IMR-90 (cell line): ENCODE measurements around the gene BRCA2. TPM values are rescaled to one million over a fixed set of nuclear protein-coding genes. Genes with fewer than 3 reads are reported as not detected.

Experiments
- ATAC-seq: fragments of 200-7000 bp; cut with Tn5 transposase; 2 replicates; pipeline ENCODE4 v1.9.1; 2020; ENCODE audit warnings: low read depth, mild to moderate bottlenecking, moderate library complexity
- BruUV-seq: library from RNA; stranded (reverse); fragments of 400-500 nt; replicated peaks from 2 replicates; lab custom pipeline; 2021; lab: Mats Ljungman, UMichigan
- CTCF ChIA-PET: fragments of 300-600 bp; formaldehyde crosslinking; extraction: SDS; loops from one replicate; lab custom pipeline; 2021; ENCODE audit warnings: antibody characterized with exemption; lab: Yijun Ruan, JAX
- POLR2A ChIA-PET: fragments of 300-600 bp; sonication (Branson Sonifier 250); formaldehyde crosslinking; loops from one replicate; lab custom pipeline; 2022; ENCODE audit warnings: antibody characterized with exemption; ENCODE audit not compliant: unreplicated experiment; lab: Charles Lee
- DNase-seq: peaks from one replicate; pipeline ENCODE4 v3.0.0; 2013
- H2AFZ ChIP-seq: replicated peaks from 2 replicates; pipeline ENCODE3; 2013; ENCODE audit warnings: low read length, mild to moderate bottlenecking; ENCODE audit not compliant: poor library complexity
- H2AK5ac ChIP-seq: 2 replicates; pipeline ENCODE4 v1.6.1; 2013; ENCODE audit warnings: low read depth, low read length, inconsistent platforms
- H2AK9ac ChIP-seq: replicated peaks from 2 replicates; pipeline ENCODE3; 2013; ENCODE audit warnings: mild to moderate bottlenecking, low read depth, low read length, moderate library complexity; ENCODE audit not compliant: poor library complexity
- H2BK120ac ChIP-seq: 2 replicates; pipeline ENCODE4 v1.6.1; 2013; ENCODE audit warnings: low read depth, low read length, inconsistent platforms
- H2BK15ac ChIP-seq: 3 replicates; pipeline ENCODE4 v1.6.1; 2013; ENCODE audit warnings: low read depth, low read length, inconsistent platforms
- H2BK20ac ChIP-seq: 2 replicates; pipeline ENCODE4 v1.6.1; 2013; ENCODE audit warnings: low read depth, mild to moderate bottlenecking, inconsistent platforms, low read length, moderate library complexity
- H2BK5ac ChIP-seq: 2 replicates; pipeline ENCODE4 v1.6.1; 2013; ENCODE audit warnings: mild to moderate bottlenecking, low read depth, low read length, inconsistent platforms; ENCODE audit not compliant: poor library complexity, severe bottlenecking
- H3K14ac ChIP-seq: replicated peaks from 2 replicates; pipeline ENCODE4 v1.6.1; 2013; ENCODE audit warnings: low read depth, low read length, inconsistent platforms
- H3K18ac ChIP-seq: 2 replicates; pipeline ENCODE4 v1.6.1; 2013; ENCODE audit warnings: low read depth, low read length, control low read depth
- H3K23ac ChIP-seq: 2 replicates; pipeline ENCODE4 v1.6.1; 2013; ENCODE audit warnings: low read depth, low read length, inconsistent platforms
- H3K27ac ChIP-seq: 2 replicates; pipeline ENCODE4 v1.5.1; 2013; ENCODE audit warnings: mild to moderate bottlenecking, control low read depth, low read length; ENCODE audit not compliant: insufficient read depth
- H3K27me3 ChIP-seq: 2 replicates; pipeline ENCODE4 v1.6.1; 2013; ENCODE audit warnings: low read length; ENCODE audit not compliant: control insufficient read depth, insufficient read depth
- H3K36me3 ChIP-seq: 2 replicates; pipeline ENCODE4 v1.6.1; 2013; ENCODE audit warnings: low read length, mixed read lengths; ENCODE audit not compliant: control insufficient read depth, insufficient read depth
- H3K4ac ChIP-seq: 2 replicates; pipeline ENCODE4 v1.6.1; 2013; ENCODE audit warnings: low read depth, low read length, inconsistent platforms
- H3K4me1 ChIP-seq: 2 replicates; pipeline ENCODE4 v1.6.1; 2013; ENCODE audit warnings: low read length, mixed read lengths; ENCODE audit not compliant: control insufficient read depth, insufficient read depth
- H3K4me2 ChIP-seq: 2 replicates; pipeline ENCODE4 v1.6.1; 2013; ENCODE audit warnings: low read depth, mild to moderate bottlenecking, control low read depth, low read length, moderate library complexity
- H3K4me3 ChIP-seq: 2 replicates; pipeline ENCODE4 v1.5.1; 2013; ENCODE audit warnings: low read depth, mild to moderate bottlenecking, control low read depth, low read length, moderate library complexity; ENCODE audit not compliant: insufficient read depth
- H3K56ac ChIP-seq: 2 replicates; pipeline ENCODE4 v1.6.1; 2013; ENCODE audit warnings: low read length, inconsistent platforms; ENCODE audit not compliant: insufficient read depth; ENCODE audit errors: extremely low read depth
- H3K79me1 ChIP-seq, 2 experiments: 2 replicates each; pipeline ENCODE4 v1.6.1; 2013; ENCODE audit warnings: low read length in 2 of 2, inconsistent platforms in 1 of 2, low read depth in 1 of 2
- H3K9ac ChIP-seq: 2 replicates; pipeline ENCODE4 v1.6.1; 2013; ENCODE audit warnings: low read depth, low read length, control low read depth
- H3K9me1 ChIP-seq: 2 replicates; pipeline ENCODE4 v1.6.1; 2013; ENCODE audit warnings: low read length, inconsistent platforms; ENCODE audit not compliant: insufficient read depth
- H3K9me3 ChIP-seq: 2 replicates; pipeline ENCODE4 v1.6.1; 2013; ENCODE audit warnings: low read length; ENCODE audit not compliant: control insufficient read depth, insufficient read depth
- H4K20me1 ChIP-seq: 2 replicates; pipeline ENCODE4 v1.6.1; 2013; ENCODE audit warnings: low read length, inconsistent platforms; ENCODE audit not compliant: insufficient read depth
- H4K5ac ChIP-seq: 2 replicates; pipeline ENCODE4 v1.6.1; 2013; ENCODE audit warnings: mild to moderate bottlenecking, low read depth, low read length, control low read depth
- H4K8ac ChIP-seq, 2 experiments: 2 replicates each; pipeline ENCODE4 v1.6.1; 2013; ENCODE audit warnings: low read depth in 2 of 2, low read length in 2 of 2, control low read depth in 1 of 2, inconsistent platforms in 1 of 2
- H4K91ac ChIP-seq: 2 replicates; pipeline ENCODE4 v1.6.1; 2013; ENCODE audit warnings: low read depth, low read length, inconsistent platforms; ENCODE audit not compliant: insufficient read depth
- BHLHE40 ChIP-seq: fragments of 150-350 bp; IDR thresholded peaks from 2 replicates; pipeline ENCODE4 v1.6.1; 2016; ENCODE audit warnings: mild to moderate bottlenecking, low read depth, low read length
- CEBPB ChIP-seq: IDR thresholded peaks from 2 replicates; pipeline ENCODE4 v1.6.1; 2012; ENCODE audit warnings: low read depth, low read length, improper control_type of control experiment
- FOS ChIP-seq: fragments of 150-350 bp; IDR thresholded peaks from 2 replicates; pipeline ENCODE4 v1.6.1; 2016; ENCODE audit warnings: low read depth, low read length
- MAZ ChIP-seq: IDR thresholded peaks from 2 replicates; pipeline ENCODE4 v1.6.1; 2012; ENCODE audit warnings: low read depth, mild to moderate bottlenecking, low read length, improper control_type of control experiment, moderate library complexity, borderline replicate concordance
- MXI1 ChIP-seq: IDR thresholded peaks from 2 replicates; pipeline ENCODE4 v1.6.1; 2012; ENCODE audit warnings: low read depth, mild to moderate bottlenecking, low read length, moderate library complexity, borderline replicate concordance
- NFE2L2 ChIP-seq: fragments of 150-350 bp; IDR thresholded peaks from 2 replicates; pipeline ENCODE4 v1.6.1; 2016; ENCODE audit warnings: low read depth, mild to moderate bottlenecking, low read length
- POLR2A ChIP-seq: IDR thresholded peaks from 2 replicates; pipeline ENCODE4 v1.6.1; 2012; ENCODE audit warnings: mild to moderate bottlenecking, low read depth, low read length
- RAD21 ChIP-seq: IDR thresholded peaks from 2 replicates; pipeline ENCODE4 v1.6.1; 2012; ENCODE audit warnings: low read length, improper control_type of control experiment
- RFX5 ChIP-seq: IDR thresholded peaks from 2 replicates; pipeline ENCODE4 v1.8.0; 2012; ENCODE audit warnings: low read depth, mild to moderate bottlenecking, low read length, moderate library complexity
- SMC3 ChIP-seq: fragments of 150-350 bp; IDR thresholded peaks from 2 replicates; pipeline ENCODE4 v1.6.1; 2016; ENCODE audit warnings: low read depth, mild to moderate bottlenecking, antibody characterized with exemption, low read length, moderate library complexity
- WGBS, 2 experiments: methylation state at CpG; one replicate each; pipeline versions ENCODE4 v1.1.5 to v1.1.7; 2013; ENCODE audit warnings: missing lambda C conversion rate in 2 of 2; ENCODE audit not compliant: insufficient read length in 1 of 2; ENCODE audit errors: extremely low coverage in 2 of 2; 5-methylcytosine and 5-hydroxymethylcytosine counted together
- dilution Hi-C: fragments of 300-500 bp; cut with HindIII; formaldehyde crosslinking; loops from one replicate; pipeline ENCODE4 v1.14.3; 2018; ENCODE audit warnings: low sequenced_read_pairs; ENCODE audit not compliant: unreplicated experiment
- in situ Hi-C: fragments of 300-500 bp; cut with MboI; formaldehyde crosslinking; loops from 3 replicates; pipeline ENCODE4 v1.14.3; 2019; ENCODE audit warnings: low sequenced_read_pairs, inconsistent platforms, mixed read lengths
- intact Hi-C: fragments of 100-400 bp; cut with micrococcal nuclease; formaldehyde crosslinking; loops from 2 replicates; pipeline ENCODE4 v1.10.0; 2022
- polyA plus RNA-seq, 3 experiments: library from polyadenylated mRNA; depleted of rRNA; stranded (reverse); fragments of >200 nt; gene quantifications; 2 replicates each; pipeline ENCODE4 v1.2.3, GENCODE V29; 2012; ENCODE audit warnings: low replicate concordance in 1 of 3
- total RNA-seq: library from RNA; depleted of rRNA; stranded (reverse); fragments of >200 nt; gene quantifications from 2 replicates; pipeline ENCODE4 v1.2.3, GENCODE V29; 2012
- TF ChIP-seq, protein P1 (sequence below): conservative IDR thresholded peaks from 2 replicates; pipeline ENCODE4 v1.5.1; 2012; ENCODE audit warnings: mild to moderate bottlenecking, low read depth, low read length, improper control_type of control experiment
- TF ChIP-seq, protein P2 (sequence below): fragments of 150-350 bp; IDR thresholded peaks from 2 replicates; pipeline ENCODE4 v1.6.1; 2016; ENCODE audit warnings: low read depth, mild to moderate bottlenecking, low read length, moderate library complexity, borderline replicate concordance
- TF ChIP-seq, protein P3 (sequence below): fragments of 150-350 bp; IDR thresholded peaks from 2 replicates; pipeline ENCODE4 v1.6.1; 2017; ENCODE audit warnings: mild to moderate bottlenecking, antibody characterized with exemption, low read length, low read depth

Gene BRCA2
- total and polyA plus RNA-seq, 2 of the 4 experiments (the other 2 are of a cell fraction) = 2.0 to 9.7 TPM

- intact Hi-C loops = loop anchor here (5.0 kb wide), 1 partner anchor 41 kb away; no protein-coding TSS in a partner anchor
- dilution Hi-C loops = no loop called here
- no peak overlapping the region for H3K27ac ChIP-seq
- no peaks in the 10 kb centered on the region for H4K20me1 ChIP-seq
- H4K91ac ChIP-seq = no peak overlapping the region
- ATAC-seq (no peak), DNase-seq (no peak)
- no peaks in the 10 kb centered on the region for H3K27me3 ChIP-seq
- H3K4me1 ChIP-seq = peaks cover 1% of the 10 kb centered on the region; the same call in 1 of the 2 replicates
- H3K9me3 ChIP-seq = no peaks in the 10 kb centered on the region
- no peak overlapping the region for H3K56ac ChIP-seq
- H4K8ac ChIP-seq = no peak overlapping the region
- no peak overlapping the region for H3K9ac ChIP-seq
- H3K4ac ChIP-seq = no peak overlapping the region
- ChIA-PET POLR2A (no interaction called here), CTCF (no interaction called here)
- H2AK5ac ChIP-seq = no peak overlapping the region
- TF ChIP-seq CEBPB = no peak
- no peak for TF ChIP-seq NFE2L2
- TF ChIP-seq MXI1 = no peak
- no peak for TF ChIP-seq RAD21
- TF ChIP-seq SMC3 = no peak
- TF ChIP-seq, protein P1, sequence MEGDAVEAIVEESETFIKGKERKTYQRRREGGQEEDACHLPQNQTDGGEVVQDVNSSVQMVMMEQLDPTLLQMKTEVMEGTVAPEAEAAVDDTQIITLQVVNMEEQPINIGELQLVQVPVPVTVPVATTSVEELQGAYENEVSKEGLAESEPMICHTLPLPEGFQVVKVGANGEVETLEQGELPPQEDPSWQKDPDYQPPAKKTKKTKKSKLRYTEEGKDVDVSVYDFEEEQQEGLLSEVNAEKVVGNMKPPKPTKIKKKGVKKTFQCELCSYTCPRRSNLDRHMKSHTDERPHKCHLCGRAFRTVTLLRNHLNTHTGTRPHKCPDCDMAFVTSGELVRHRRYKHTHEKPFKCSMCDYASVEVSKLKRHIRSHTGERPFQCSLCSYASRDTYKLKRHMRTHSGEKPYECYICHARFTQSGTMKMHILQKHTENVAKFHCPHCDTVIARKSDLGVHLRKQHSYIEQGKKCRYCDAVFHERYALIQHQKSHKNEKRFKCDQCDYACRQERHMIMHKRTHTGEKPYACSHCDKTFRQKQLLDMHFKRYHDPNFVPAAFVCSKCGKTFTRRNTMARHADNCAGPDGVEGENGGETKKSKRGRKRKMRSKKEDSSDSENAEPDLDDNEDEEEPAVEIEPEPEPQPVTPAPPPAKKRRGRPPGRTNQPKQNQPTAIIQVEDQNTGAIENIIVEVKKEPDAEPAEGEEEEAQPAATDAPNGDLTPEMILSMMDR = no peak
- TF ChIP-seq, protein P2, sequence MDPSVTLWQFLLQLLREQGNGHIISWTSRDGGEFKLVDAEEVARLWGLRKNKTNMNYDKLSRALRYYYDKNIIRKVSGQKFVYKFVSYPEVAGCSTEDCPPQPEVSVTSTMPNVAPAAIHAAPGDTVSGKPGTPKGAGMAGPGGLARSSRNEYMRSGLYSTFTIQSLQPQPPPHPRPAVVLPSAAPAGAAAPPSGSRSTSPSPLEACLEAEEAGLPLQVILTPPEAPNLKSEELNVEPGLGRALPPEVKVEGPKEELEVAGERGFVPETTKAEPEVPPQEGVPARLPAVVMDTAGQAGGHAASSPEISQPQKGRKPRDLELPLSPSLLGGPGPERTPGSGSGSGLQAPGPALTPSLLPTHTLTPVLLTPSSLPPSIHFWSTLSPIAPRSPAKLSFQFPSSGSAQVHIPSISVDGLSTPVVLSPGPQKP = no peak
- no peak for TF ChIP-seq BHLHE40
- no peak for TF ChIP-seq RFX5
- no peak for TF ChIP-seq POLR2A
- TF ChIP-seq FOS = no peak
- TF ChIP-seq, protein P3, sequence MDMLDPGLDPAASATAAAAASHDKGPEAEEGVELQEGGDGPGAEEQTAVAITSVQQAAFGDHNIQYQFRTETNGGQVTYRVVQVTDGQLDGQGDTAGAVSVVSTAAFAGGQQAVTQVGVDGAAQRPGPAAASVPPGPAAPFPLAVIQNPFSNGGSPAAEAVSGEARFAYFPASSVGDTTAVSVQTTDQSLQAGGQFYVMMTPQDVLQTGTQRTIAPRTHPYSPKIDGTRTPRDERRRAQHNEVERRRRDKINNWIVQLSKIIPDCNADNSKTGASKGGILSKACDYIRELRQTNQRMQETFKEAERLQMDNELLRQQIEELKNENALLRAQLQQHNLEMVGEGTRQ = no peak
- TF ChIP-seq MAZ = no peak
- no peak overlapping the region for H2BK120ac ChIP-seq
- H2BK15ac ChIP-seq = no peak overlapping the region
- H3K14ac ChIP-seq = no peak overlapping the region
- H3K23ac ChIP-seq = no peak overlapping the region
- in situ Hi-C loops = no loop called here
- no peak overlapping the region for H3K4me2 ChIP-seq
- no peak overlapping the region for H2AFZ ChIP-seq
- no peaks in the 10 kb centered on the region for H3K79me1 ChIP-seq
- H2BK20ac ChIP-seq = no peak overlapping the region
- H3K36me3 ChIP-seq = no peaks in the 10 kb centered on the region
- H2BK5ac ChIP-seq = no peak overlapping the region
- no TSS peak for BruUV-seq
- no peak overlapping the region for H4K5ac ChIP-seq
- WGBS, 2 experiments = no CpG with 5 or more reads among the region's 3 CpGs
- H3K9me1 ChIP-seq = no peaks in the 10 kb centered on the region
- no peak overlapping the region for H2AK9ac ChIP-seq
- no peak overlapping the region for H3K18ac ChIP-seq
- H3K4me3 ChIP-seq = no peak overlapping the region
Observed at GRCh38 chr13:32446220-32446619, 130.9 kb downstream of the BRCA2 start.
